ENCODE measurements around the gene ZNF284. TPM values are rescaled to one million over a fixed set of nuclear protein-coding genes. Genes with fewer than 3 reads are reported as not detected.

Gene ZNF284
- total RNA-seq, 3 donors from 2014 or later (not counting 1 experiment from before 2014, with no cell fraction given): 3.2 to 4.6 (median 3.8) TPM

DNA sequence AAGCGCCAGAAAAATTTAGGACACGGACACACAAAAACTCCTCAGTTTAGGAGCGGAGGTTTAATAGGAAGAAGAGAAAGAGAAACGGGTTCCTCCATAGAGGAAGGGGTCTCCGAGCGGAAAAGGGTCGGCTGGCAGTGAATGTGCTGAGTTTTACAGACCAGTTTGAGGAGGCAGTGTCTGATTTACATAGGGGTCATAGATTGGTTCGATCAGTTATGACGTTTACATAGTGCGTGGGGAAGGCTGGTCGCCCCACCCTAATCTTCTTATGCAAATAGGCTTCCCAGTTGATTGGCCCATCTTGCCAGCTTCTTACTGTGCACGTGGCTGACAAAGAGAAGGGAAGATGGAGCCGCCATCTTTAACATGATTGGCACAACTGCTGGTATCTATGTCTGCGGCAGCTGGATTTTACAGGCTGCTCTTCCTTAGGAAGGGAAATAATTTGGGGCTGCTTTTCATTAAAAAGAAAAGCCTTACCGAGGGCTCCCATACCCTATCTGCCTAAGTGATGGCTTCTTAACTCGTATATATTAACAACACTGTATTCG is 40.0 kb downstream of the ZNF284 start:
- Histone ChIP-seq H3K4me3 (ENCODE audit: low read length) (no peak overlapping the region), H3K36me3 (ENCODE audit: control insufficient read depth, insufficient read depth, low read length) (peaks cover 9% of the 10 kb centered on the region), H3K4me1 (ENCODE audit: control insufficient read depth, insufficient read depth, low read length) (peaks cover 20% of the 10 kb centered on the region), H3K27ac (ENCODE audit: low read length) (no peak overlapping the region), H3K27me3 (ENCODE audit: control insufficient read depth, insufficient read depth, low read length) (no peaks in the 10 kb centered on the region), H3K9me3 (ENCODE audit: control insufficient read depth, insufficient read depth, low read length) (peaks cover 29% of the 10 kb centered on the region)
- WGBS (ENCODE audit: insufficient coverage): 33% methylated on average over 16 of the region's 17 CpGs
- intact Hi-C loops (cut with micrococcal nuclease): no loop called here
- no peak for TF ChIP-seq CTCF (IDR thresholded peaks at IDR 0.05)
- peaks cover 13 to 23% of the 10 kb centered on the region in 2 donors for H3K9me3 Mint-ChIP-seq
- H3K27ac Mint-ChIP-seq: peak overlapping the region in 1 of 2 donors; percentile 24
- peaks cover 23 to 31% of the 10 kb centered on the region in 2 donors for H3K4me1 Mint-ChIP-seq
- peak in 1 of 2 donors; percentile 5 for DNase-seq
- ATAC-seq: no peak
- no peaks in the 10 kb centered on the region for H3K27me3 Mint-ChIP-seq (ENCODE audit: low read depth in 2 of 2)
- H3K36me3 Mint-ChIP-seq: peaks cover 30% of the 10 kb centered on the region
- peak overlapping the region; percentile 97 for H3K4me3 Mint-ChIP-seq

DNA sequence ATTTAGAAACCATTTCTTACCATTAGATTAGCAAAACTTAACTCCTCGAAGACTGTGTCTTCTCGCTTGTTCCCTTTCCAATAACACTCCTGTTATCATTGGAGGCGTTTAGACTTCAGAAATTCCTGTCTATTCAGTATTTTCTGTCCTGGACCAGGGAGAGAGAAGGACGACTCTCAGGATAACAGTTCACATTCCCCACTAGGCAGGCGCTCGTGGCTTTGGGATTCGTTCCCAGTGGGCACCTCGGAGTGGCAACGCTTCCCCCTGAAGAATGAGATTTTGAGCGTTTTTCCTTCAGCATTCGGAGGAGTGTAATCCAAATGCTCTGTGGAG is 40.8 kb downstream of the ZNF284 start:
- TF ChIP-seq CTCF (IDR thresholded peaks at IDR 0.05): no peak
- Histone ChIP-seq H3K36me3 (ENCODE audit: control insufficient read depth, insufficient read depth, low read length) (peaks cover 12% of the 10 kb centered on the region), H3K4me3 (ENCODE audit: low read length) (peak overlapping the region; percentile 88), H3K4me1 (ENCODE audit: control insufficient read depth, insufficient read depth, low read length) (peaks cover 20% of the 10 kb centered on the region), H3K27me3 (ENCODE audit: control insufficient read depth, insufficient read depth, low read length) (no peaks in the 10 kb centered on the region), H3K27ac (ENCODE audit: low read length) (no peak overlapping the region), H3K9me3 (ENCODE audit: control insufficient read depth, insufficient read depth, low read length) (peaks cover 21% of the 10 kb centered on the region)
- WGBS (ENCODE audit: insufficient coverage): 2% methylated on average over 11 of the region's 11 CpGs
- Mint-ChIP-seq H3K4me1 (peaks cover 23 to 31% of the 10 kb centered on the region in 2 donors), H3K27me3 (ENCODE audit: low read depth in 2 of 2) (no peaks in the 10 kb centered on the region), H3K36me3 (peaks cover 23% of the 10 kb centered on the region), H3K4me3 (peak overlapping the region; percentile 97), H3K9me3 (peaks cover 8 to 16% of the 10 kb centered on the region in 2 donors), H3K27ac (peak overlapping the region; percentile 90 to 92)
- no peak for ATAC-seq
- no peak for DNase-seq
- intact Hi-C loops (cut with micrococcal nuclease): no loop called here

DNA sequence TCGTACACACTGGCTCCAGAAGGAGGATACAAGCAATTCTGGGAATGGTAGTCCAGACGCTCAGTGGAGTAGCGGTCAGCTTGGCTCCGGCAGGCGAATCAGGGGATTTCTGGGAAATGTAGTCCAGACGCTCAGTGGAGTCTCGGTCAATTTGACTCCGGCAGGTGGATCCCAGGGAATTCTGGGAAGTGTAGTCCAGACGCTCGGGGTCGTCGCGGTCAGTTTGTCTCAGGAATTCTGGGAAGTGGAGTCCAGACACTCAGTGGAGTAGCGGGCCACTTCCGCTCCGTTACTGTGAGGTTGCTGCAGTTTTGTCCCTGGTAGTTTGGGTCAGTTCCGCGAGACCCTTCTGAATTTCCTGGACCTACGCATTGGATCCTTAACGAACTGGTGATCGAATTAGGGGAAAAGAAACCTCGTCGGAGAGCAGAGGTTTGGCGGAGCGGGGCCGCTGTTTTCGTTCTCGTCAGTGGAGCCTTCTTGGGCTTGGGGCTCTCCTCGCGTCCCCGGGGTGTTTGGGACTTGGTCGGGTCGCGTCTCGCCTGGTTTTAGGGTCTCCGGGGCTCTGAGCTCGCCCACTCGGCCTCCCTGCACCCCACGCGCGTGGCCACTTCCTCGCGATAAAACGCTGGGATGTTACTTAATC is 41.3 kb downstream of the ZNF284 start, which contains the start of gene ZNF225:
Gene ZNF225, plus strand, starts transcription at position 262 of the 646 bp plus-strand sequence. CDS start 2,429 bp downstream, outside the sequence.
- WGBS (ENCODE audit: insufficient coverage): 0% methylated on average over 44 of the region's 44 CpGs
- Histone ChIP-seq H3K9me3 (ENCODE audit: control insufficient read depth, insufficient read depth, low read length) (peaks cover 16% of the 10 kb centered on the region), H3K27me3 (ENCODE audit: control insufficient read depth, insufficient read depth, low read length) (no peaks in the 10 kb centered on the region), H3K36me3 (ENCODE audit: control insufficient read depth, insufficient read depth, low read length) (peaks cover 14% of the 10 kb centered on the region), H3K27ac (ENCODE audit: low read length) (peak within 1 kb of the TSS; percentile 60), H3K4me1 (ENCODE audit: control insufficient read depth, insufficient read depth, low read length) (peaks cover 20% of the 10 kb centered on the region), H3K4me3 (ENCODE audit: low read length) (peak within 1 kb of the TSS; percentile 88)
- DNase-seq: peak; percentile 53 to 93
- Mint-ChIP-seq H3K36me3 (peaks cover 18% of the 10 kb centered on the region), H3K9me3 (peaks cover 6 to 12% of the 10 kb centered on the region in 2 donors), H3K4me3 (peak within 1 kb of the TSS; percentile 97), H3K4me1 (peaks cover 23 to 31% of the 10 kb centered on the region in 2 donors), H3K27ac (peak within 1 kb of the TSS; percentile 90 to 92), H3K27me3 (ENCODE audit: low read depth in 2 of 2) (no peaks in the 10 kb centered on the region)
- no peak for TF ChIP-seq CTCF (IDR thresholded peaks at IDR 0.05)
- intact Hi-C loops (cut with micrococcal nuclease): no loop called here
- peak; percentile 95 to 99 (median 95) for ATAC-seq

Measured in natural killer cell (primary cell).